ENCODE measurements around the gene ABHD8. TPM values are rescaled to one million over a fixed set of nuclear protein-coding genes. Genes with fewer than 3 reads are reported as not detected.
A peak's percentile ranks its signal among the peaks of the same experiment; 100 is the strongest.

The ABHD8 gene
- total and polyA plus RNA-seq, 3 experiments from 2014 or later: 5.2 to 8.3 (median 6.0) TPM

GRCh38 chr19:17305216-17305516 lies 1.9 kb upstream of the ABHD8 start:
- POLR2A ChIA-PET: interaction anchor here (0.7 to 1.3 kb wide), 4 partner anchors 12 to 162 kb away, joined by 4 to 13 read pairs (median 6); partner anchors contain the start of gene ANO8
- no peaks in the 10 kb centered on the region for H3K9me3 Mint-ChIP-seq
- no peak for DNase-seq
- Histone ChIP-seq H3K4me3 (ENCODE audit: low read length) (peak overlapping the region; percentile 92), H3K4me1 (ENCODE audit: insufficient read depth, low read length) (peaks cover 35% of the 10 kb centered on the region), H3K27me3 (ENCODE audit: insufficient read depth, low read length, poor library complexity, severe bottlenecking) (no peaks in the 10 kb centered on the region), H3K36me3 (ENCODE audit: insufficient read depth, low read length) (no peaks in the 10 kb centered on the region), H3K27ac (ENCODE audit: low read depth, low read length) (peak overlapping the region; percentile 43), H3K9me3 (ENCODE audit: low read length) (no peaks in the 10 kb centered on the region)
- peaks cover 0 to 11% (median 0%) of the 10 kb centered on the region in 3 donors for H3K36me3 Mint-ChIP-seq
- CTCF ChIA-PET: interaction anchor here (0.6 to 1.8 kb wide), 14 partner anchors 8 to 87 kb away, joined by 3 to 11 read pairs (median 4); partner anchors contain the start of genes BABAM1 and OCEL1
- peaks cover 40 to 61% (median 51%) of the 10 kb centered on the region in 3 donors for H3K4me1 Mint-ChIP-seq
- H3K4me3 Mint-ChIP-seq: peak overlapping the region; percentile 87 to 100 (median 90)
- H3K27me3 Mint-ChIP-seq: peaks cover 0 to 2% of the 10 kb centered on the region in 2 donors
- peak overlapping the region; percentile 22 to 99 (median 84) for H3K27ac Mint-ChIP-seq

GRCh38 chr19:17304386-17305215 lies 1.4 kb upstream of the ABHD8 start:
- Mint-ChIP-seq H3K27me3 (peaks cover 0 to 2% of the 10 kb centered on the region in 2 donors), H3K27ac (peak overlapping the region; percentile 23 to 99 (median 84)), H3K36me3 (peaks cover 0 to 8% (median 0%) of the 10 kb centered on the region in 3 donors), H3K9me3 (no peaks in the 10 kb centered on the region), H3K4me1 (peaks cover 38 to 57% (median 48%) of the 10 kb centered on the region in 3 donors), H3K4me3 (peak overlapping the region; percentile 75 to 100 (median 89))
- no peak for DNase-seq
- H3K4me1 ChIP-seq (ENCODE audit: insufficient read depth, low read length): peaks cover 31% of the 10 kb centered on the region
- H3K36me3 ChIP-seq (ENCODE audit: insufficient read depth, low read length): no peaks in the 10 kb centered on the region
- POLR2A ChIA-PET: interaction anchor here (0.7 to 1.3 kb wide), 4 partner anchors 12 to 163 kb away, joined by 4 to 13 read pairs (median 6); partner anchors contain the start of gene ANO8
- H3K27ac ChIP-seq (ENCODE audit: low read depth, low read length): peak overlapping the region; percentile 43
- no peaks in the 10 kb centered on the region for H3K9me3 ChIP-seq (ENCODE audit: low read length)
- H3K27me3 ChIP-seq (ENCODE audit: insufficient read depth, low read length, poor library complexity, severe bottlenecking): no peaks in the 10 kb centered on the region
- CTCF ChIA-PET: interaction anchor here (0.6 to 1.8 kb wide), 18 partner anchors 8 to 188 kb away, joined by 3 to 11 read pairs (median 4); partner anchors contain the start of genes BABAM1 and OCEL1
- H3K4me3 ChIP-seq (ENCODE audit: low read length): peak overlapping the region; percentile 92

- DNase-seq: no peak
- Mint-ChIP-seq H3K27ac (peak overlapping the region in 5 of 8 donors; percentile 23 to 90 (median 81)), H3K27me3 (no peaks in the 10 kb centered on the region), H3K4me1 (peaks cover 33 to 50% (median 42%) of the 10 kb centered on the region in 3 donors), H3K4me3 (peak overlapping the region; percentile 74 to 100 (median 75)), H3K9me3 (no peaks in the 10 kb centered on the region), H3K36me3 (peaks cover 0 to 4% (median 0%) of the 10 kb centered on the region in 3 donors)
- POLR2A ChIA-PET: interaction anchor here (0.9 kb wide), 1 partner anchor 11 kb away, joined by 3 read pairs; no protein-coding TSS in a partner anchor
- Histone ChIP-seq H3K4me1 (ENCODE audit: insufficient read depth, low read length) (peaks cover 30% of the 10 kb centered on the region), H3K9me3 (ENCODE audit: low read length) (no peaks in the 10 kb centered on the region), H3K4me3 (ENCODE audit: low read length) (peak overlapping the region; percentile 66), H3K27ac (ENCODE audit: low read depth, low read length) (peak overlapping the region; percentile 53), H3K36me3 (ENCODE audit: insufficient read depth, low read length) (no peaks in the 10 kb centered on the region), H3K27me3 (ENCODE audit: insufficient read depth, low read length, poor library complexity, severe bottlenecking) (no peaks in the 10 kb centered on the region)
- CTCF ChIA-PET: interaction anchor here (0.6 to 1.8 kb wide), 7 partner anchors 9 to 192 kb away, joined by 3 to 8 read pairs (median 3); no protein-coding TSS in a partner anchor
Measured at GRCh38 chr19:17303940-17304267, 679 bp upstream of the ABHD8 start.

- peak in 2 of 5 donors; percentile 17 to 67 for DNase-seq
Measured at GRCh38 chr19:17302391-17303166, 646 bp downstream of the ABHD8 start.

GRCh38 chr19:17300992-17301619 lies 2.1 kb downstream of the ABHD8 start:
- Histone ChIP-seq H3K4me1 (ENCODE audit: insufficient read depth, low read length) (peaks cover 21% of the 10 kb centered on the region), H3K36me3 (ENCODE audit: insufficient read depth, low read length) (no peaks in the 10 kb centered on the region), H3K27me3 (ENCODE audit: insufficient read depth, low read length, poor library complexity, severe bottlenecking) (no peaks in the 10 kb centered on the region), H3K4me3 (ENCODE audit: low read length) (no peak overlapping the region), H3K27ac (ENCODE audit: low read depth, low read length) (no peak overlapping the region), H3K9me3 (ENCODE audit: low read length) (no peaks in the 10 kb centered on the region)
- peak overlapping the region in 2 of 7 donors; percentile 13 to 71 for H3K4me3 Mint-ChIP-seq
- DNase-seq: no peak
- no peaks in the 10 kb centered on the region for H3K27me3 Mint-ChIP-seq
- H3K4me1 Mint-ChIP-seq: peaks cover 23 to 37% (median 28%) of the 10 kb centered on the region in 3 donors
- peak overlapping the region in 2 of 8 donors; percentile 15 to 50 for H3K27ac Mint-ChIP-seq
- peaks cover 0 to 11% (median 0%) of the 10 kb centered on the region in 3 donors for H3K36me3 Mint-ChIP-seq
- ChIA-PET CTCF (no interaction called here), POLR2A (no interaction called here)
- H3K9me3 Mint-ChIP-seq: no peaks in the 10 kb centered on the region

More at GRCh38 chr19:17302391-17303166, 646 bp downstream of the ABHD8 start:
- Histone ChIP-seq H3K4me1 (ENCODE audit: insufficient read depth, low read length) (peaks cover 28% of the 10 kb centered on the region), H3K9me3 (ENCODE audit: low read length) (no peaks in the 10 kb centered on the region), H3K4me3 (ENCODE audit: low read length) (peak overlapping the region; percentile 66), H3K27ac (ENCODE audit: low read depth, low read length) (peak overlapping the region; percentile 53), H3K36me3 (ENCODE audit: insufficient read depth, low read length) (no peaks in the 10 kb centered on the region), H3K27me3 (ENCODE audit: insufficient read depth, low read length, poor library complexity, severe bottlenecking) (no peaks in the 10 kb centered on the region)
- peak overlapping the region; percentile 55 to 82 (median 74) for H3K4me3 Mint-ChIP-seq
- POLR2A ChIA-PET: interaction anchor here (0.9 kb wide), 1 partner anchor 88 kb away, joined by 3 read pairs; no protein-coding TSS in a partner anchor
- peak overlapping the region in 6 of 8 donors; percentile 12 to 80 (median 57) for H3K27ac Mint-ChIP-seq
- H3K4me1 Mint-ChIP-seq: peaks cover 28 to 44% (median 35%) of the 10 kb centered on the region in 3 donors
- CTCF ChIA-PET: interaction anchor here (0.9 to 1.5 kb wide), 3 partner anchors 10 to 193 kb away, joined by 3 to 4 read pairs (median 3); no protein-coding TSS in a partner anchor
- H3K9me3 Mint-ChIP-seq: no peaks in the 10 kb centered on the region
- no peaks in the 10 kb centered on the region for H3K27me3 Mint-ChIP-seq
- H3K36me3 Mint-ChIP-seq: peaks cover 0 to 8% (median 0%) of the 10 kb centered on the region in 3 donors

GRCh38 chr19:17296976-17297375 lies 6.2 kb downstream of the ABHD8 start:
- peaks cover 4 to 9% (median 7%) of the 10 kb centered on the region in 3 donors for H3K4me1 Mint-ChIP-seq
- H3K4me3 Mint-ChIP-seq: no peak overlapping the region
- H3K36me3 Mint-ChIP-seq: peaks cover 0 to 14% (median 0%) of the 10 kb centered on the region in 3 donors
- Histone ChIP-seq H3K27me3 (ENCODE audit: insufficient read depth, low read length, poor library complexity, severe bottlenecking) (no peaks in the 10 kb centered on the region), H3K27ac (ENCODE audit: low read depth, low read length) (no peak overlapping the region), H3K4me3 (ENCODE audit: low read length) (no peak overlapping the region), H3K36me3 (ENCODE audit: insufficient read depth, low read length) (no peaks in the 10 kb centered on the region), H3K9me3 (ENCODE audit: low read length) (no peaks in the 10 kb centered on the region), H3K4me1 (ENCODE audit: insufficient read depth, low read length) (peaks cover under 1% of the 10 kb centered on the region)
- no peaks in the 10 kb centered on the region for H3K9me3 Mint-ChIP-seq
- CTCF ChIA-PET: interaction anchor here (1.3 to 1.4 kb wide), 2 partner anchors 8 to 21 kb away, joined by 3 to 4 read pairs; no protein-coding TSS in a partner anchor
- DNase-seq: no peak
- H3K27me3 Mint-ChIP-seq: peaks cover 0 to 1% of the 10 kb centered on the region in 2 donors
- H3K27ac Mint-ChIP-seq: no peak overlapping the region
- POLR2A ChIA-PET: no interaction called here

GRCh38 chr19:17296273-17296672 lies 7.0 kb downstream of the ABHD8 start:
- H3K27me3 Mint-ChIP-seq: peaks cover 0 to 1% of the 10 kb centered on the region in 2 donors
- H3K27ac Mint-ChIP-seq: peak overlapping the region in 1 of 8 donors; percentile 54
- no peaks in the 10 kb centered on the region for H3K36me3 ChIP-seq (ENCODE audit: insufficient read depth, low read length)
- H3K36me3 Mint-ChIP-seq: peaks cover 0 to 14% (median 0%) of the 10 kb centered on the region in 3 donors
- no peak overlapping the region for H3K4me3 ChIP-seq (ENCODE audit: low read length)
- ChIA-PET POLR2A (interaction anchor here (0.7 kb wide), 1 partner anchor 39 kb away, joined by 5 read pairs; no protein-coding TSS in a partner anchor), CTCF (interaction anchor here (1.3 to 1.4 kb wide), 2 partner anchors 9 to 22 kb away, joined by 3 to 4 read pairs; no protein-coding TSS in a partner anchor)
- H3K4me1 ChIP-seq (ENCODE audit: insufficient read depth, low read length): no peaks in the 10 kb centered on the region
- H3K4me3 Mint-ChIP-seq: no peak overlapping the region
- H3K4me1 Mint-ChIP-seq: peaks cover 3 to 7% (median 5%) of the 10 kb centered on the region in 3 donors
- H3K9me3 Mint-ChIP-seq: no peaks in the 10 kb centered on the region
- no peak for DNase-seq
- no peaks in the 10 kb centered on the region for H3K9me3 ChIP-seq (ENCODE audit: low read length)
- no peaks in the 10 kb centered on the region for H3K27me3 ChIP-seq (ENCODE audit: insufficient read depth, low read length, poor library complexity, severe bottlenecking)
- no peak overlapping the region for H3K27ac ChIP-seq (ENCODE audit: low read depth, low read length)

All from CD8-positive, alpha-beta memory T cell (primary cell).